Astrocyte (in vitro differentiated cells and primary cell): Measurements from ENCODE around the gene LIF. TPM values are rescaled to one million over a fixed set of nuclear protein-coding genes. Genes with fewer than 3 reads are reported as not detected.

Experiments
- DNase-seq: peaks from one replicate; pipeline ENCODE4 v3.0.0-alpha.2; 2010; ENCODE audit warnings: low read depth
- FAIRE-seq: peaks from 2 replicates; lab custom pipeline; 2011; peaks lifted over from hg19 to GRCh38; lab: Jason Lieb, UNC
- H2AFZ ChIP-seq: 2 replicates; pipeline ENCODE4 v1.6.0; 2012; ENCODE audit warnings: low read depth, low read length, inconsistent platforms
- H3K27ac ChIP-seq: 2 replicates; pipeline ENCODE4 v1.5.1; 2011; ENCODE audit warnings: low read depth, low read length, inconsistent platforms
- H3K27me3 ChIP-seq: 2 replicates; pipeline ENCODE4 v1.6.0; 2011; ENCODE audit warnings: low read length, inconsistent platforms; ENCODE audit not compliant: insufficient read depth
- H3K36me3 ChIP-seq: 2 replicates; pipeline ENCODE4 v1.5.1; 2011; ENCODE audit warnings: low read length, inconsistent platforms; ENCODE audit not compliant: insufficient read depth
- H3K4me1 ChIP-seq: 2 replicates; pipeline ENCODE4 v1.5.1; 2011; ENCODE audit warnings: low read length, inconsistent platforms; ENCODE audit not compliant: insufficient read depth
- H3K4me2 ChIP-seq: 2 replicates; pipeline ENCODE4 v1.6.0; 2012; ENCODE audit warnings: low read length, inconsistent platforms
- H3K4me3 ChIP-seq: 2 replicates; pipeline ENCODE4 v1.5.1; 2011; ENCODE audit warnings: low read depth, mild to moderate bottlenecking, low read length, inconsistent platforms; ENCODE audit not compliant: insufficient read depth
- H3K79me2 ChIP-seq: 2 replicates; pipeline ENCODE4 v1.6.0; 2012; ENCODE audit warnings: mild to moderate bottlenecking, low read length, inconsistent platforms; ENCODE audit not compliant: insufficient read depth
- H3K9ac ChIP-seq: 2 replicates; pipeline ENCODE4 v1.6.0; 2012; ENCODE audit warnings: mild to moderate bottlenecking, low read length, inconsistent platforms
- H3K9me3 ChIP-seq: 2 replicates; pipeline ENCODE4 v1.5.1; 2012; ENCODE audit warnings: low read depth, mild to moderate bottlenecking, low read length, inconsistent platforms; ENCODE audit not compliant: insufficient read depth
- H4K20me1 ChIP-seq: 2 replicates; pipeline ENCODE4 v1.6.0; 2012; ENCODE audit warnings: low read length, inconsistent platforms; ENCODE audit not compliant: insufficient read depth
- H3K27ac Mint-ChIP-seq: one replicate; pipeline ENCODE4 v1.8.0; 2021; ENCODE audit warnings: mild to moderate bottlenecking, mixed read lengths; ENCODE audit not compliant: unreplicated experiment
- H3K27me3 Mint-ChIP-seq: one replicate; pipeline ENCODE4 v1.8.0; 2021; ENCODE audit warnings: low read depth, mixed read lengths; ENCODE audit not compliant: unreplicated experiment
- H3K36me3 Mint-ChIP-seq: one replicate; pipeline ENCODE4 v1.8.0; 2021; ENCODE audit warnings: low read depth, mixed read lengths; ENCODE audit not compliant: unreplicated experiment
- H3K4me1 Mint-ChIP-seq: one replicate; pipeline ENCODE4 v1.8.0; 2021; ENCODE audit warnings: low read depth, mixed read lengths; ENCODE audit not compliant: unreplicated experiment
- H3K4me3 Mint-ChIP-seq: one replicate; pipeline ENCODE4 v1.8.0; 2021; ENCODE audit warnings: mild to moderate bottlenecking, moderate library complexity, mixed read lengths; ENCODE audit not compliant: unreplicated experiment
- H3K9me3 Mint-ChIP-seq: one replicate; pipeline ENCODE4 v1.8.0; 2021; ENCODE audit warnings: mild to moderate bottlenecking, mixed read lengths; ENCODE audit not compliant: unreplicated experiment
- EZH2 ChIP-seq: IDR thresholded peaks from 2 replicates; pipeline ENCODE4 v1.6.1; 2012; ENCODE audit warnings: mild to moderate bottlenecking, low read length, inconsistent platforms; ENCODE audit not compliant: insufficient read depth
- total RNA-seq: library from RNA; stranded (reverse); gene quantifications from 2 replicates; pipeline ENCODE4 v1.2.1, GENCODE V29; 2021
- TF ChIP-seq, protein P1 (sequence below): IDR thresholded peaks from 2 replicates; pipeline ENCODE4 v1.5.1; 2011; ENCODE audit warnings: low read depth, mild to moderate bottlenecking, inconsistent platforms, low read length, moderate library complexity; ENCODE audit not compliant: insufficient read depth

The LIF gene
- total RNA-seq, 1 donor from 2014 or later, result 63.3 TPM

DNA sequence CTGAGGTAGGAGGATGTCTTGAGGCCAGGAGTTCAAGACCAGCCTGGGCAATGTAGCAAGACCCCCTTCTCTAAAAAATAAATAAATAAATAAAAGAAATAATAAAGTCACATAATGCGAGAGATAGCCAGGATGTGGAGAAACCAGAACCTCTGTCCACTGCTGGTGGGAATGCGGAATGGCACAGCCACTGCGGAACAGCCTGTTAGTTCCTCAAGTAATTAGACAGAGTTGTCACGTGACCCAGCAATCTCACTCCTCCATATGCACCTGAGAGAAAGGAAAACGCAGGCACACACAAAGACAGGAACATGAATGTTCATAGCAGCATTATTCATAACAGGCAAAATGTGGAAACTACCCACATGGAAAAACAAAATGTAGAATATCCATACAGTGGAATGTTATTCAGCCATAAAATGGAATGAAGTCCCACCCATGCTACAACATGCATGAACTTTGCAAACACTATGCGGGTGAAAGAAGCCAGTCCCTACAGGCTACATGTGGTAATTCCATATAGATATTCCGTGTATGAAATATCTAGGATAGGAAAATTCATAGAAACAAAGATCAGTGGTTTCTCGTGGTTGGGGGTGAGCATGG, 27.4 kb downstream of the LIF start:
- Histone ChIP-seq H3K4me2 (no peak overlapping the region), H3K4me3 (no peak overlapping the region), H3K9me3 (no peaks in the 10 kb centered on the region), H3K9ac (no peak overlapping the region), H3K79me2 (no peaks in the 10 kb centered on the region), H3K36me3 (no peaks in the 10 kb centered on the region), H4K20me1 (no peaks in the 10 kb centered on the region), H3K27ac (no peak overlapping the region), H2AFZ (no peak overlapping the region), H3K4me1 (peaks cover 19% of the 10 kb centered on the region), H3K27me3 (no peaks in the 10 kb centered on the region)
- no peaks in the 10 kb centered on the region for H3K36me3 Mint-ChIP-seq
- peak; percentile 17 for FAIRE-seq
- TF ChIP-seq EZH2, result no peak
- TF ChIP-seq, protein P1, sequence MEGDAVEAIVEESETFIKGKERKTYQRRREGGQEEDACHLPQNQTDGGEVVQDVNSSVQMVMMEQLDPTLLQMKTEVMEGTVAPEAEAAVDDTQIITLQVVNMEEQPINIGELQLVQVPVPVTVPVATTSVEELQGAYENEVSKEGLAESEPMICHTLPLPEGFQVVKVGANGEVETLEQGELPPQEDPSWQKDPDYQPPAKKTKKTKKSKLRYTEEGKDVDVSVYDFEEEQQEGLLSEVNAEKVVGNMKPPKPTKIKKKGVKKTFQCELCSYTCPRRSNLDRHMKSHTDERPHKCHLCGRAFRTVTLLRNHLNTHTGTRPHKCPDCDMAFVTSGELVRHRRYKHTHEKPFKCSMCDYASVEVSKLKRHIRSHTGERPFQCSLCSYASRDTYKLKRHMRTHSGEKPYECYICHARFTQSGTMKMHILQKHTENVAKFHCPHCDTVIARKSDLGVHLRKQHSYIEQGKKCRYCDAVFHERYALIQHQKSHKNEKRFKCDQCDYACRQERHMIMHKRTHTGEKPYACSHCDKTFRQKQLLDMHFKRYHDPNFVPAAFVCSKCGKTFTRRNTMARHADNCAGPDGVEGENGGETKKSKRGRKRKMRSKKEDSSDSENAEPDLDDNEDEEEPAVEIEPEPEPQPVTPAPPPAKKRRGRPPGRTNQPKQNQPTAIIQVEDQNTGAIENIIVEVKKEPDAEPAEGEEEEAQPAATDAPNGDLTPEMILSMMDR, result peak; percentile 31
- DNase-seq, result no peak
- peaks cover 9% of the 10 kb centered on the region for H3K4me1 Mint-ChIP-seq
- H3K27me3 Mint-ChIP-seq, result peaks cover 2% of the 10 kb centered on the region
- no peak overlapping the region for H3K27ac Mint-ChIP-seq
- H3K9me3 Mint-ChIP-seq, result no peaks in the 10 kb centered on the region
- H3K4me3 Mint-ChIP-seq, result no peak overlapping the region

DNA sequence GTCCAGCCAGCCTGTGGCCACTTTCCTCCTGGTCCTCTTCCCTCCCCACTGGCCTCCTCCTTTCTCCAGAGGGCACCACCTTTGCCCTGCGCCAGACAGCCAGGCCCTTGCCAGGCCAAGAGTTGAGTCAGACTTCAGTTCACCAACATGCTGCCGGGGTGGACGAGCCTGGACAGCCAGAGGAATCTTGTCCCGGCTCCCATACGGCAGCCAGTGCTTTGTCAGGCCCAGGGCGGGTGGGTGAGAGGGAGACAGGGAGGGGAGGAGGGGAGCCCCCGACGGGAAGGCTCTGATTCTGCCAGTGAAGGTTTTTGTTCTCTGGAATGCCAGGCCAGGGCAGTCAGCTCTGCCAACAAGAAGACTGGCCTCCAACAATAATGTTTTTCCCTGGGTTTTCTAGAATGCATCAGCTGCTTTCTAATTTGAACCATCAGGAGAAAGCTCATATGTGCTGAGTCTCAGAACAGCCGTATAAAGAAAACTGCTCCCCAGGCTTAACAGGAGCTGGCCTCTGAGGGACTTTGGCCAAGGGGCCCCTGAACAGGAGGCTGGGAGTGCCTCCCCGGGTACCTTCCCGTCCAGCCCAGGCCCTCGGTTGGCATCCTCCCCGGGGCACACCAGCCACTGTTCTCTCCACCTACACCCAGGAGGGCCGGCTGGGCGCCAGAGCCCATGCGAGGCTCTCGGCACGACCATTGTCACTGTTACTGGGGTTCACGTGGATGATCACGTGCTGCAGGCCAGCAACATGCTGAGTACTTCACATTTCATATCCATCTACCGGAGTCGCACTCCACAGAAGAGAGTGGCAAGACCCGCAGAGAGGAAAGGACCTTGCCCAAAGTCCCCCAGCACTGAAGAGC, 28.6 kb downstream of the LIF start:
- H3K9me3 Mint-ChIP-seq, result no peaks in the 10 kb centered on the region
- Histone ChIP-seq H3K4me3 (no peak overlapping the region), H3K79me2 (no peaks in the 10 kb centered on the region), H3K9ac (peak overlapping the region; percentile 43), H3K27ac (peak overlapping the region; percentile 30), H2AFZ (peak overlapping the region; percentile 31), H3K36me3 (no peaks in the 10 kb centered on the region), H3K9me3 (no peaks in the 10 kb centered on the region), H3K4me2 (no peak overlapping the region), H4K20me1 (no peaks in the 10 kb centered on the region), H3K27me3 (no peaks in the 10 kb centered on the region), H3K4me1 (peaks cover 14% of the 10 kb centered on the region)
- TF ChIP-seq, protein P1, result no peak
- no peak for TF ChIP-seq EZH2
- no peaks in the 10 kb centered on the region for H3K36me3 Mint-ChIP-seq
- DNase-seq (no peak), FAIRE-seq (no peak)
- peaks cover 6% of the 10 kb centered on the region for H3K4me1 Mint-ChIP-seq
- H3K27me3 Mint-ChIP-seq, result peaks cover 2% of the 10 kb centered on the region
- H3K27ac Mint-ChIP-seq, result no peak overlapping the region
- H3K4me3 Mint-ChIP-seq, result no peak overlapping the region
